Lower leg skin (tissue), 3 donors: ENCODE measurements around the gene CCDC167.

ENCODE experiments used
- POLR2A ChIP-seq, 2 donors: fragments of 450-650 bp; IDR thresholded peaks; one replicate each; pipeline ENCODE4 v1.6.1; 2016 to 2017; ENCODE audit warnings: antibody characterized with exemption in 2 of 2, mild to moderate bottlenecking in 1 of 2, moderate library complexity in 1 of 2
- TF ChIP-seq, protein P1 (sequence below), 3 donors: fragments of 450-650 bp; IDR thresholded peaks; one replicate each; pipeline ENCODE4 v1.5.1; 2016; ENCODE audit warnings: antibody characterized with exemption in 3 of 3, mild to moderate bottlenecking in 3 of 3, moderate library complexity in 2 of 3

DNA sequence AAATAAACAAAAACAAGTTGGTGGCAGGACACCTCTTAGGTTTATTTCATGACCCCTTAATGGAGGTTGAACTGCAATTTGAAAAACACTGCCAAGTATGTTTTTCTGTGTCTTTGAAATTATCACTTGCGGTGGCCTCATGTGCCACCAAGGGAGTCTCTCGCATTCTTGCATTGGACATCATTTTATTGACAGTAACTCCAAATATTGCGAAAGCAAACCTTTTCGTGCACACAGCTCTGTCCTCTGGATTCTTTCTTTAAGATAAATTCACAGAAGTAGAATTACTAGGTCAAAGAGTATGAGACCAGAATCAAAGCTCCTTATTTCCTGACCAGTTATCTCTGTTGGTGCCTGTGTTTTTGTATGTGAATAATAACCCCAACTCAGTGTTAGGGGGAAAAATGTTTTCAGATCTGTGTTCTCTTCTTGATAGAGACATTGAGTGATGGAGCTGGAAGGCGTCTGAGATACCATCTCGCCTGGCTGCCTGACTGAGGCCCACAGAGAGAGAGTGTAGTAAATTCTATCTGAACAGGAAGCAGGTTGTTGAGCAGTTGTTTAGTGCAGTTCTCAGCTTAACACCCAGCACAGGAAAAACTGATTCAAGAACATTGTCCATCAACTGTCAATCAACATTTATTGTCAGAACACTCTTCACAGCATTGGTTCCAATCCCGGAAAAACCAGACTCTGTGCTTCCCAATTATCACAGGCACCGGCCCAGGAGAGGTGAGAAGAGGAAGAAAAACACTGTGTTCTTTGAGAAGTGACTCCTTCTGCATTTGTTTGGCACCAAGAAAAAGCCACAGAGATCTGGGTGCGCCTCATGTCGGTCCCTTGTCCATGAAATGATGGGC lies 2.2 kb upstream of the CCDC167 start:
- TF ChIP-seq, protein P1, sequence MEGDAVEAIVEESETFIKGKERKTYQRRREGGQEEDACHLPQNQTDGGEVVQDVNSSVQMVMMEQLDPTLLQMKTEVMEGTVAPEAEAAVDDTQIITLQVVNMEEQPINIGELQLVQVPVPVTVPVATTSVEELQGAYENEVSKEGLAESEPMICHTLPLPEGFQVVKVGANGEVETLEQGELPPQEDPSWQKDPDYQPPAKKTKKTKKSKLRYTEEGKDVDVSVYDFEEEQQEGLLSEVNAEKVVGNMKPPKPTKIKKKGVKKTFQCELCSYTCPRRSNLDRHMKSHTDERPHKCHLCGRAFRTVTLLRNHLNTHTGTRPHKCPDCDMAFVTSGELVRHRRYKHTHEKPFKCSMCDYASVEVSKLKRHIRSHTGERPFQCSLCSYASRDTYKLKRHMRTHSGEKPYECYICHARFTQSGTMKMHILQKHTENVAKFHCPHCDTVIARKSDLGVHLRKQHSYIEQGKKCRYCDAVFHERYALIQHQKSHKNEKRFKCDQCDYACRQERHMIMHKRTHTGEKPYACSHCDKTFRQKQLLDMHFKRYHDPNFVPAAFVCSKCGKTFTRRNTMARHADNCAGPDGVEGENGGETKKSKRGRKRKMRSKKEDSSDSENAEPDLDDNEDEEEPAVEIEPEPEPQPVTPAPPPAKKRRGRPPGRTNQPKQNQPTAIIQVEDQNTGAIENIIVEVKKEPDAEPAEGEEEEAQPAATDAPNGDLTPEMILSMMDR (IDR thresholded peaks at IDR 0.05) = no peak
- no peak for TF ChIP-seq POLR2A (IDR thresholded peaks at IDR 0.05)
